Ammon's horn (tissue), 1 donor: ENCODE results near the gene PPP1R14D.
A peak's percentile ranks its signal among the peaks of the same experiment; 100 is the strongest.

ENCODE experiments used
- DNase-seq: peaks from one replicate; pipeline ENCODE4 v3.0.0-alpha.2; 2016; ENCODE audit warnings: low spot score

Gene PPP1R14D

GRCh38 chr15:40852529-40852928, 24.0 kb upstream of the PPP1R14D start:
- no peak for DNase-seq

GRCh38 chr15:40850576-40851112, 22.1 kb upstream of the PPP1R14D start:
- no peak for DNase-seq

- peak; percentile 77 for DNase-seq
These were observed 18.9 kb upstream of the PPP1R14D start for GRCh38 chr15:40847223-40847961.

- no peak for DNase-seq
These were observed 18.3 kb upstream of the PPP1R14D start for GRCh38 chr15:40846841-40847222.

- DNase-seq: no peak
These were observed 17.2 kb upstream of the PPP1R14D start for GRCh38 chr15:40845511-40846284.

GRCh38 chr15:40845036-40845435, 16.5 kb upstream of the PPP1R14D start:
- DNase-seq: no peak

- DNase-seq: no peak
These were observed 16.2 kb upstream of the PPP1R14D start for GRCh38 chr15:40844696-40845030.

GRCh38 chr15:40843885-40844695, 15.6 kb upstream of the PPP1R14D start, which contains the start of gene SPINT1:
TSS of gene SPINT1 (plus strand) at chr15:40844048. CDS start at chr15:40844555, 507 bp downstream.
- no peak for DNase-seq

- DNase-seq: no peak
These were observed 14.9 kb upstream of the PPP1R14D start for GRCh38 chr15:40843261-40843884.

GRCh38 chr15:40841741-40842140, 13.2 kb upstream of the PPP1R14D start:
- DNase-seq: no peak

- DNase-seq: no peak
These were observed 10.2 kb upstream of the PPP1R14D start for GRCh38 chr15:40838756-40839155.

- no peak for DNase-seq
These were observed 7.5 kb upstream of the PPP1R14D start for GRCh38 chr15:40836020-40836419.

GRCh38 chr15:40832903-40833302, 4.4 kb upstream of the PPP1R14D start:
- DNase-seq: no peak

- no peak for DNase-seq
These were observed 3.4 kb upstream of the PPP1R14D start for GRCh38 chr15:40831861-40832260.

GRCh38 chr15:40830884-40831283, 2.4 kb upstream of the PPP1R14D start:
- DNase-seq: no peak

GRCh38 chr15:40829115-40829514, 607 bp upstream of the PPP1R14D start:
- no peak for DNase-seq

GRCh38 chr15:40826423-40827075, 2.0 kb downstream of the PPP1R14D start:
- no peak for DNase-seq

GRCh38 chr15:40825661-40826422, 2.7 kb downstream of the PPP1R14D start:
- no peak for DNase-seq

- no peak for DNase-seq
These were observed 4.8 kb downstream of the PPP1R14D start for GRCh38 chr15:40823572-40824343.

GRCh38 chr15:40821195-40821594, 7.3 kb downstream of the PPP1R14D start:
- DNase-seq: no peak
